Renal cortex interstitium (tissue), 11 donors: ENCODE results near the gene ABCD3. TPM values are rescaled to one million over a fixed set of nuclear protein-coding genes. Genes with fewer than 3 reads are reported as not detected.

ENCODE experiments used
- DNase-seq, 11 donors: peaks; one replicate each; pipeline ENCODE4 v3.0.0-alpha.2; 2013; ENCODE audit warnings: low read depth in 9 of 11, low spot score in 4 of 11; ENCODE audit errors: extremely low read depth in 1 of 11
- polyA plus RNA-seq, 3 donors: library from polyadenylated mRNA; unstranded; fragments of 120-200 nt; gene quantifications; one replicate each; pipeline ENCODE4 v1.2.1, GENCODE V29; 2013; ENCODE audit not compliant: insufficient read length in 3 of 3

Gene ABCD3
- polyA plus RNA-seq, 3 donors = 56.4 to 67.9 (median 60.1) TPM

GRCh38 chr1:94501935-94502334 lies 83.7 kb downstream of the ABCD3 start:
- no peak for DNase-seq

- no peak for DNase-seq
These were observed 85.0 kb downstream of the ABCD3 start for GRCh38 chr1:94503153-94503552.

GRCh38 chr1:94504601-94505000 lies 86.4 kb downstream of the ABCD3 start:
- DNase-seq = no peak

GRCh38 chr1:94512816-94513215 lies 94.6 kb downstream of the ABCD3 start:
- no peak for DNase-seq

GRCh38 chr1:94514095-94514727 lies 96.0 kb downstream of the ABCD3 start:
- DNase-seq = peak in 2 of 11 donors; percentile 14 to 27

GRCh38 chr1:94515296-94515947 lies 97.2 kb downstream of the ABCD3 start:
- no peak for DNase-seq

GRCh38 chr1:94519351-94519750 lies 101.2 kb downstream of the ABCD3 start:
- no peak for DNase-seq

GRCh38 chr1:94522304-94522703 lies 104.1 kb downstream of the ABCD3 start:
- peak in 4 of 11 donors; percentile 29 to 46 (median 38) for DNase-seq

GRCh38 chr1:94524531-94524930 lies 106.3 kb downstream of the ABCD3 start:
- no peak for DNase-seq

- no peak for DNase-seq
These were observed 108.2 kb downstream of the ABCD3 start for GRCh38 chr1:94526152-94526980.

GRCh38 chr1:94527447-94528031 lies 109.3 kb downstream of the ABCD3 start:
- no peak for DNase-seq

- DNase-seq = no peak
These were observed 110.1 kb downstream of the ABCD3 start for GRCh38 chr1:94528299-94528698.

- DNase-seq = no peak
These were observed 110.6 kb downstream of the ABCD3 start for GRCh38 chr1:94528826-94529225.

- DNase-seq = no peak
These were observed 111.2 kb downstream of the ABCD3 start for GRCh38 chr1:94529416-94529815.

GRCh38 chr1:94530373-94530878 lies 112.2 kb downstream of the ABCD3 start:
- DNase-seq = no peak

GRCh38 chr1:94531664-94532063 lies 113.5 kb downstream of the ABCD3 start:
- no peak for DNase-seq

- DNase-seq = no peak
These were observed 113.9 kb downstream of the ABCD3 start for GRCh38 chr1:94532077-94532476.

- no peak for DNase-seq
These were observed 116.9 kb downstream of the ABCD3 start for GRCh38 chr1:94535095-94535494.

- DNase-seq = no peak
These were observed 117.7 kb downstream of the ABCD3 start for GRCh38 chr1:94535879-94536278.

GRCh38 chr1:94537254-94537653 lies 119.1 kb downstream of the ABCD3 start:
- DNase-seq = no peak
